ENCODE results near the gene CLIC6.

GRCh38 chr21:34754690-34755647, 86.2 kb downstream of the CLIC6 start:
- TF ChIP-seq CTCF (IDR thresholded peaks at IDR 0.05), result no peak
- no peak for TF ChIP-seq ZFX (IDR thresholded peaks at IDR 0.05; ENCODE audit: borderline replicate concordance)
